Measurements from ENCODE around the gene TBCD.

DNA sequence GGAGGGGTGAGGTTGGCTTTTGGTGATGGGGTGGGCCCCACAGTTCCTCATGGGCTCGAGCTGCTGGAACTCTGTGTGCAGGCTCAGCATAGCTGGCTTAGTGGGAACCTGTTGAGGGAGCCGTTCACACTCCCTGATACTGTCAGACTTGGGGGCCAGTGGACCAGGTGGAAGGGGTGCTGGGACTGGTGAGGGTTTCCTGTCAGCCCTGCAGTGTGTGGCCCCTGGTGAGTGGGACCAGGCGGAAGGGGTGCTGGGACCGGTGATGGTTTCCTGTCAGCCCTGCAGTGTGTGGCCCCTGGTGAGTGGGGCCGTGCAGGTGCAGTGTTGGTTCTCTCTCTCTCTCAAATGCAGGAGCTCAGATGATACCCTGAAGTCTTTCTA is 133.1 kb downstream of the TBCD start:
- no peak for TF ChIP-seq CTCF (conservative IDR thresholded peaks at IDR 0.05; ENCODE audit: low read depth, low read length)
- no peak for TF ChIP-seq EZH2 (IDR thresholded peaks at IDR 0.05; ENCODE audit: low read length, unreplicated experiment)
- TF ChIP-seq EZH2phosphoT487 (IDR thresholded peaks at IDR 0.05; ENCODE audit: borderline replicate concordance, low read length) = no peak
